MM.1S (cell line): ENCODE results near the gene ZNF101.
"Not testable (repeated sequence)": the region's sequence is repeated elsewhere in the genome, so short reads cannot be mapped to it uniquely, and the experiment has no call there.

Source experiments
- EZH2 ChIP-seq: fragments of 300-600 bp; sonication (generic); optimal IDR thresholded peaks from 2 replicates; pipeline ENCODE3; 2017; ENCODE audit warnings: low read depth, mild to moderate bottlenecking, antibody characterized with exemption, low read length, mixed read lengths
- EZH2phosphoT487 ChIP-seq: fragments of 300-600 bp; sonication (generic); IDR thresholded peaks from 2 replicates; pipeline ENCODE4 v1.6.1; 2018; ENCODE audit warnings: antibody characterized with exemption, low read length
- TF ChIP-seq, protein P1 (sequence below): fragments of 300-600 bp; sonication (generic); IDR thresholded peaks from 2 replicates; pipeline ENCODE4 v1.5.1; 2016; ENCODE audit warnings: antibody characterized with exemption, low read length, mixed read lengths

- TF ChIP-seq, protein P1, sequence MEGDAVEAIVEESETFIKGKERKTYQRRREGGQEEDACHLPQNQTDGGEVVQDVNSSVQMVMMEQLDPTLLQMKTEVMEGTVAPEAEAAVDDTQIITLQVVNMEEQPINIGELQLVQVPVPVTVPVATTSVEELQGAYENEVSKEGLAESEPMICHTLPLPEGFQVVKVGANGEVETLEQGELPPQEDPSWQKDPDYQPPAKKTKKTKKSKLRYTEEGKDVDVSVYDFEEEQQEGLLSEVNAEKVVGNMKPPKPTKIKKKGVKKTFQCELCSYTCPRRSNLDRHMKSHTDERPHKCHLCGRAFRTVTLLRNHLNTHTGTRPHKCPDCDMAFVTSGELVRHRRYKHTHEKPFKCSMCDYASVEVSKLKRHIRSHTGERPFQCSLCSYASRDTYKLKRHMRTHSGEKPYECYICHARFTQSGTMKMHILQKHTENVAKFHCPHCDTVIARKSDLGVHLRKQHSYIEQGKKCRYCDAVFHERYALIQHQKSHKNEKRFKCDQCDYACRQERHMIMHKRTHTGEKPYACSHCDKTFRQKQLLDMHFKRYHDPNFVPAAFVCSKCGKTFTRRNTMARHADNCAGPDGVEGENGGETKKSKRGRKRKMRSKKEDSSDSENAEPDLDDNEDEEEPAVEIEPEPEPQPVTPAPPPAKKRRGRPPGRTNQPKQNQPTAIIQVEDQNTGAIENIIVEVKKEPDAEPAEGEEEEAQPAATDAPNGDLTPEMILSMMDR, result not testable (repeated sequence)
- not testable (repeated sequence) for TF ChIP-seq EZH2, EZH2phosphoT487
Observed at GRCh38 chr19:19700493-19700892, 31.9 kb downstream of the ZNF101 start.
